Measurements from ENCODE around the gene ZNF273. TPM values are rescaled to one million over a fixed set of nuclear protein-coding genes. Genes with fewer than 3 reads are reported as not detected.

Gene ZNF273
- total RNA-seq, 1 donor from 2014 or later = 3.8 TPM

DNA sequence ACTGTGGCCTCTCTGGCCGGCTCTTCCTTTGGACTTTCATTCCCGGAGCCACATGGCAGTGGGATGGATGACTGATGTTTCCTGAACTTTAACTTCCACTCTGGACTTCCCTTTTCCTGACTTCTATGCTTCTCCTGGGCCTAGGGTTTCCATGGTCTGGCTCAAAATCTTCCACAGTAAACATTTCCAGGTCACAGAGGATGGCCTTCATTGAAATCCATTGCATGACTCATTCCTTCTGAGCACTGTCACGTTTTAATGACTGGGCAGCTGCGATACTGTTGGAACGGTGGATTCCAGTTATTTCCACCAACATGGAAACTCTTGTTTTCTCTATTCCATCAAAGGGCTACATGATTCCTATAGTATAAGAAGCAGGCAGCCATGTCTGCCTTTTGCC lies 24.4 kb upstream of the ZNF273 start:
- Histone ChIP-seq H3K36me3 (ENCODE audit: control insufficient read depth, insufficient read depth, low read length) (no peaks in the 10 kb centered on the region), H3K27me3 (ENCODE audit: control insufficient read depth, insufficient read depth, low read length) (peaks cover 22% of the 10 kb centered on the region), H3K4me3 (ENCODE audit: low read depth, low read length) (no peak overlapping the region)
- TF ChIP-seq, protein P1, sequence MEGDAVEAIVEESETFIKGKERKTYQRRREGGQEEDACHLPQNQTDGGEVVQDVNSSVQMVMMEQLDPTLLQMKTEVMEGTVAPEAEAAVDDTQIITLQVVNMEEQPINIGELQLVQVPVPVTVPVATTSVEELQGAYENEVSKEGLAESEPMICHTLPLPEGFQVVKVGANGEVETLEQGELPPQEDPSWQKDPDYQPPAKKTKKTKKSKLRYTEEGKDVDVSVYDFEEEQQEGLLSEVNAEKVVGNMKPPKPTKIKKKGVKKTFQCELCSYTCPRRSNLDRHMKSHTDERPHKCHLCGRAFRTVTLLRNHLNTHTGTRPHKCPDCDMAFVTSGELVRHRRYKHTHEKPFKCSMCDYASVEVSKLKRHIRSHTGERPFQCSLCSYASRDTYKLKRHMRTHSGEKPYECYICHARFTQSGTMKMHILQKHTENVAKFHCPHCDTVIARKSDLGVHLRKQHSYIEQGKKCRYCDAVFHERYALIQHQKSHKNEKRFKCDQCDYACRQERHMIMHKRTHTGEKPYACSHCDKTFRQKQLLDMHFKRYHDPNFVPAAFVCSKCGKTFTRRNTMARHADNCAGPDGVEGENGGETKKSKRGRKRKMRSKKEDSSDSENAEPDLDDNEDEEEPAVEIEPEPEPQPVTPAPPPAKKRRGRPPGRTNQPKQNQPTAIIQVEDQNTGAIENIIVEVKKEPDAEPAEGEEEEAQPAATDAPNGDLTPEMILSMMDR (IDR thresholded peaks at IDR 0.05; ENCODE audit: insufficient read depth, low read length, poor library complexity, severe bottlenecking) = no peak
- DNase-seq (ENCODE audit: low read depth) = no peak

DNA sequence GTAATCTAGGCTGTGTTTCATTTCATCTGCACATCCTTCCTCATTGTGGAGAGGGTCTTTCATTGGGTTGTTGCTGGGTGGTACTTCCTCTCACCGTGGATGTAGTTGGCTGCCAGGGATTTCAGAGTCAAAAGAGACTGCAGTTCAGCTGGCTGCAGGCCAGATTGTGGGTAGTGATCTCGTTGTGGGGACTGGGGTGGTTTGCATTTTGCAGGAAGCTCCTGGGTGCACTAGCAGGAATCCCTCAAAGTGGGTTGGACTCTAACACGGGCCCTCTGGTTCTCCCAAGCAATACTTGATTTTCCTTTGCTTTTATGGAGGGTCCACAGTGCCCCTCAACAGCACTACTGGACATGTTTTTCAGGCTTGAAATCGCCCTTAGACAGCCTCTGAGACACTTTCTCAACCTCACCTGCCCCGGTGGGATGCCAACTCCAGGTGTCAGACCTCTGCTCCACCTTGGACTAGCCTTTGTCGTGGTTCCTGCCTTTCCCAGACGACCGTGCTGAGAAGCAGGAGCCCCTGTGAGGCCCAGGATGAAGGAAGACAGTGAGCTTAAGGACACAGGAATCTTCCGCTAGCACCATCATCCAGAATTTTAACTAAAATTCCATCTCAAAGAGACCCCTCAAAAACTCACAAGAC lies 23.9 kb upstream of the ZNF273 start:
- DNase-seq (ENCODE audit: low read depth) = no peak
- no peak overlapping the region for H3K4me3 ChIP-seq (ENCODE audit: low read depth, low read length)
- TF ChIP-seq, protein P1 (IDR thresholded peaks at IDR 0.05; ENCODE audit: insufficient read depth, low read length, poor library complexity, severe bottlenecking) = no peak
- peaks cover 22% of the 10 kb centered on the region for H3K27me3 ChIP-seq (ENCODE audit: control insufficient read depth, insufficient read depth, low read length)
- H3K36me3 ChIP-seq (ENCODE audit: control insufficient read depth, insufficient read depth, low read length) = no peaks in the 10 kb centered on the region

DNA sequence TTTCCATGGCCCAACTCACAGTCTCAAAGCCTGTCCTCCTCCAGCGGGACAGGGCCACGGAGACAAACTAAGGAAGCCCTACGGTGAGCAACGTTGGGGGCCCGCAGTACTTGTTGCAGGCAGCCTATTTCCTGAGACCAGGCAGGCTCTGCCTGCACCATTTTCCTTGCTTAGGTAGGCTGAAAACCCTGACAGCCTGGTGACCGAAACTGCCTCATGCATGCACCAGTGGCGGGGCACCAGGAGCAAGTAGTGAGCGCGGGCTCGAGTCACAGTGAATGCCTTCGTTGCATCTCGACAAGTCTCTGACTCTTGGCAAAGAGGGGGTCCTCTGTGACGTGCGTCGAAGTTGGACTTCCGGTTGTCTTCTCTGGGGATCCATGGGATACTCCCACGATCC lies 23.3 kb upstream of the ZNF273 start:
- TF ChIP-seq, protein P1 (IDR thresholded peaks at IDR 0.05; ENCODE audit: insufficient read depth, low read length, poor library complexity, severe bottlenecking) = no peak
- H3K36me3 ChIP-seq (ENCODE audit: control insufficient read depth, insufficient read depth, low read length) = no peaks in the 10 kb centered on the region
- DNase-seq (ENCODE audit: low read depth) = no peak
- H3K4me3 ChIP-seq (ENCODE audit: low read depth, low read length) = no peak overlapping the region
- peaks cover 22% of the 10 kb centered on the region for H3K27me3 ChIP-seq (ENCODE audit: control insufficient read depth, insufficient read depth, low read length)

DNA sequence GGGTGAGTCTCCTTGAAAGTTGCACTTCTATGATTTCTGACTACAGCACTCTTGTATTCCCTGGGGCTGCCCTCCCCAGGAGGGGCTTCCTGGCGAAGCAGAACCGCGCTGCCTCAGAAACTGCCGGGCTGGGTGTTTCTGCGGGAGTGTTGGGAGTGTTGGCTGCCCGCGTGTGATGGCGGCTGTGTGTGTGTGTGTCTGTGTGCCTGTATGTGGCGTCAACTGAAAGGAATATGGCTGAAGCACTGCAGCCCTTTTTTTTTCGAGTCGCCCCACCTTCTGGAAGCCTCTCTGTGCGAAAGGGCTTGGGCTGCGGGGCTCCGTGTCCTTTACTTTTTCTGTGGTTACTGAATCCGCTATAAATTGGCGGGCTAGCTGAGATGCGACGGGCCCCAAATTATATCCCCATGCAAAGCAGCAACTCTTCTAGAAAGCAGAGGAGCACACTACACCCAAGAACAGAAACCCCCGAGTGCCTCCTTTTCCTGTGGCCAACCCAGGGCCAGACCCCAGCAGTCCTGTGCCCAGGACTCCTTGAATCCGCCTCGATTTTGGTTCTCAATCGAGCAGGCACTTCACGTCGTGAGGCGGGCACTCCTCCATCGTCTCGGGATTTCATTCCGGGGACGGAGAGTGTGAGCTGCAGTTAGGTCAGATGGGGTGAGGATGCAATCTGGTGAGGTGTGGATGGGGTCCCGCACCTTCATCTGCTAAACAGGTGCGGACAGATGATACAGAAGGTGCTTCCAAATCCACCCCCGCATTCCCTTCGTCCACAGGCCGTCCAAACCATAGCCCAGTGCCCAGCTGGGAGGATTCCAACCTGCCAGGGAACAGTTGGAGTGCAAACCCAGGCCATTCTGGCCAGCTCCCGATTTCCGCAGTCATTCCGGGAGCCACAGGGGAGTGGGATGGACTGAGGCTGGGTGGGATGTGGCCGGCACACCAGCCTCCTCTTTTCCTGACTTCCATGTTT lies 22.5 kb upstream of the ZNF273 start:
- Histone ChIP-seq H3K27me3 (ENCODE audit: control insufficient read depth, insufficient read depth, low read length) (peaks cover 22% of the 10 kb centered on the region), H3K36me3 (ENCODE audit: control insufficient read depth, insufficient read depth, low read length) (no peaks in the 10 kb centered on the region), H3K4me3 (ENCODE audit: low read depth, low read length) (no peak overlapping the region)
- TF ChIP-seq, protein P1 (IDR thresholded peaks at IDR 0.05; ENCODE audit: insufficient read depth, low read length, poor library complexity, severe bottlenecking) = no peak
- no peak for DNase-seq (ENCODE audit: low read depth)

DNA sequence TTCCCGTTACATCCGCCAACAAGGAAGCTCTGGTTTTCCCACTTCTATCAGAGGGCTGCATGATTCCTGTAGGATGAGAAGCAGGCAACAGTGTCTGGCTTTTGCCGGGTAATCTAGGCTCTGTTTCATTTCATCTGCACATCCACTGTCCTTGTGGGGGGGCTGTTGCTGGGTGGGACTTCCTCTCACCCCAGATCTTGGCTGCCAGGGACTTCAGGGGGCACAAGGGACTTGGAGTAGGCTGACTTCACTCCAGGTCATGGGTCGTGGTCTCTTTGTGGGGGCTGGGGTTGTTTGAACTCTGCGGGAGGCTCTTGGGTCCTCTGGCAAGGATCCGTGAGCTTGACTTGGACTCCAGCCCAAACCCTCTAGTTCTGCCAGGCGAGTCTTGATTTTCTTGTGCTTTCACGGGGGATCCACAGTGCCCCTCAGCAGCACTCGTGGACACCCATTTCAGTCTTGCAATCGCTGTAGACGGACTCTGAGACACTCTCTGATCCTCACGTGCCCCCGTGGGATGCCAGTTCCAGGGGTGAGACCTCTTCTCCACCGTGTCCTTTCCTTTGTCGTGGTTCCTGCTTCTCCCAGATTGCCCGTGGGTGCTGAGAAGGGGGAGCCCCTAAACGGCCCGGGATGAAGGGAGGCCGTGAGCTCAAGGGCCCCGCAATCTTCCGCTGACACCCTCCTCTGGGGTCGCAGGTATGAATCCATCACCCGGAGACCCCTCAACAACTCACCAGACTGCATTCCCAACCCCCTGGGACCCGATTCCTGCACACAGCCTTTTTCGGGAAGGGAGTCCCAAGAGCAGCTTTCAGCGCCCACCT lies 21.4 kb upstream of the ZNF273 start:
- Histone ChIP-seq H3K4me3 (ENCODE audit: low read depth, low read length) (no peak overlapping the region), H3K27me3 (ENCODE audit: control insufficient read depth, insufficient read depth, low read length) (peaks cover 22% of the 10 kb centered on the region), H3K36me3 (ENCODE audit: control insufficient read depth, insufficient read depth, low read length) (no peaks in the 10 kb centered on the region)
- TF ChIP-seq, protein P1 (IDR thresholded peaks at IDR 0.05; ENCODE audit: insufficient read depth, low read length, poor library complexity, severe bottlenecking) = no peak
- DNase-seq (ENCODE audit: low read depth) = no peak
